HepG2 (cell line): ENCODE results near the gene CROCC. TPM values are rescaled to one million over a fixed set of nuclear protein-coding genes. Genes with fewer than 3 reads are reported as not detected.
"Not testable (repeated sequence)": the region's sequence is repeated elsewhere in the genome, so short reads cannot be mapped to it uniquely, and the experiment has no call there.

ENCODE experiments used
- ATAC-seq: fragments of 200-7000 bp; cut with Tn5 transposase; 3 replicates; pipeline ENCODE4 v1.9.1; 2020; ENCODE audit warnings: mild to moderate bottlenecking, moderate library complexity
- BruUV-seq: library from RNA; stranded (reverse); fragments of 400-500 nt; replicated peaks from 2 replicates; lab custom pipeline; 2021; lab: Mats Ljungman, UMichigan
- CTCF ChIA-PET: fragments of 300-600 bp; formaldehyde crosslinking; extraction: SDS; loops from one replicate; lab custom pipeline; 2021; ENCODE audit warnings: low total read pairs, inconsistent platforms, low intra/inter-chr PET ratio; lab: Yijun Ruan, JAX
- POLR2A ChIA-PET: fragments of 350-600 bp; sonication (Branson Sonifier 250); formaldehyde crosslinking; loops from one replicate; lab custom pipeline; 2020; ENCODE audit warnings: antibody characterized with exemption, inconsistent platforms; lab: Yijun Ruan, JAX
- DNase-seq: peaks from one replicate; pipeline ENCODE4 v3.0.0-alpha.2; 2015; ENCODE audit warnings: low spot score
- FAIRE-seq: peaks from 3 replicates; lab custom pipeline; 2011; peaks lifted over from hg19 to GRCh38; lab: Jason Lieb, UNC
- H2AFZ ChIP-seq: one replicate; pipeline ENCODE4 v1.6.1; 2011; ENCODE audit warnings: low read length, inconsistent platforms
- H3K27ac ChIP-seq: fragments of 300-600 bp; 3 replicates; pipeline ENCODE4 v1.8.0; 2011; ENCODE audit warnings: mixed run types, mild to moderate bottlenecking, mixed read lengths, low read length, inconsistent platforms; ENCODE audit not compliant: insufficient read depth; ENCODE audit errors: extremely low read length
- H3K27me3 ChIP-seq, 2 experiments: fragments of 200-600 bp in 1 of 2; 2 replicates in 1 of 2; 3 replicates in 1 of 2; pipeline versions ENCODE4 v1.6.0 to v1.8.0; 2011; ENCODE audit warnings: low read length in 2 of 2, mild to moderate bottlenecking in 2 of 2, moderate library complexity in 2 of 2, inconsistent platforms in 1 of 2; ENCODE audit not compliant: insufficient read depth in 2 of 2, control insufficient read depth in 1 of 2
- H3K36me3 ChIP-seq, 2 experiments: fragments of 200-600 bp in 1 of 2; replicated peaks in 1 of 2; 2 replicates in 1 of 2; 3 replicates in 1 of 2; pipeline versions ENCODE4 v1.5.1 to v1.8.0; 2011; ENCODE audit warnings: low read length in 2 of 2, inconsistent platforms in 1 of 2; ENCODE audit not compliant: insufficient read depth in 2 of 2, control insufficient read depth in 1 of 2
- H3K4me1 ChIP-seq: 2 replicates; pipeline ENCODE4 v1.5.1; 2012; ENCODE audit warnings: low read length, inconsistent platforms; ENCODE audit not compliant: insufficient read depth
- H3K4me2 ChIP-seq: 2 replicates; pipeline ENCODE4 v1.6.0; 2011; ENCODE audit warnings: low read depth, low read length, inconsistent platforms
- H3K4me3 ChIP-seq, 3 experiments: fragments of 200-600 bp in 1 of 3; sonication (generic), shearing (Covaris generic) in 1 of 3; replicated peaks in 1 of 3; 2 replicates each; pipeline ENCODE4 v1.5.1; 2011 to 2016; ENCODE audit warnings: low read length in 3 of 3, inconsistent platforms in 2 of 3, low read depth in 2 of 3, mild to moderate bottlenecking in 2 of 3, control low read depth in 1 of 3, mixed read lengths in 1 of 3; ENCODE audit not compliant: insufficient read depth in 1 of 3
- H3K79me2 ChIP-seq: one replicate; pipeline ENCODE4 v1.6.1; 2011; ENCODE audit warnings: low read length, inconsistent platforms; ENCODE audit not compliant: insufficient read depth
- H3K9ac ChIP-seq: 2 replicates; pipeline ENCODE4 v1.6.0; 2011; ENCODE audit warnings: mild to moderate bottlenecking, low read depth, low read length, inconsistent platforms; ENCODE audit not compliant: insufficient read depth
- H3K9me3 ChIP-seq: 2 replicates; pipeline ENCODE4 v1.5.1; 2012; ENCODE audit warnings: mild to moderate bottlenecking, low read length
- H4K20me1 ChIP-seq: 2 replicates; pipeline ENCODE4 v1.6.0; 2011; ENCODE audit warnings: inconsistent platforms, mild to moderate bottlenecking, low read length, moderate library complexity; ENCODE audit not compliant: insufficient read depth
- ELF3 ChIP-seq: IDR thresholded peaks from 2 replicates; pipeline ENCODE4 v1.6.1; 2016; ENCODE audit warnings: missing genetic modification reagents, missing compliant biosample characterization
- HDAC1 ChIP-seq: sonication (generic); formaldehyde crosslinking; IDR thresholded peaks from 2 replicates; pipeline ENCODE4 v1.5.1; 2020; ENCODE audit warnings: mild to moderate bottlenecking, missing genetic modification reagents
- HNRNPLL ChIP-seq: fragments of 200-400 bp; formaldehyde crosslinking; IDR thresholded peaks from 2 replicates; pipeline ENCODE4 v1.6.1; 2017; ENCODE audit warnings: mild to moderate bottlenecking, low read depth, low read length; ENCODE audit not compliant: poor library complexity, severe bottlenecking
- HOXA3 ChIP-seq: sonication (generic); formaldehyde crosslinking; IDR thresholded peaks from 2 replicates; pipeline ENCODE4 v1.5.0; 2020; ENCODE audit warnings: missing genetic modification reagents
- KDM5B ChIP-seq: sonication (generic); formaldehyde crosslinking; IDR thresholded peaks from 2 replicates; pipeline ENCODE4 v1.4.0; 2020; ENCODE audit warnings: missing genetic modification reagents, mild to moderate bottlenecking, borderline replicate concordance
- MTF1 ChIP-seq: sonication (generic); formaldehyde crosslinking; IDR thresholded peaks from 2 replicates; pipeline ENCODE4 v1.5.0; 2020; ENCODE audit warnings: missing genetic modification reagents
- NR2F1 ChIP-seq, 2 experiments: fragments of 450-650 bp in 1 of 2; formaldehyde crosslinking in 1 of 2; IDR thresholded peaks; 2 replicates each; pipeline versions ENCODE4 v1.5.0 to v1.6.1; 2016 to 2020; ENCODE audit warnings: mild to moderate bottlenecking in 1 of 2, missing compliant biosample characterization in 1 of 2, missing genetic modification reagents in 1 of 2, moderate library complexity in 1 of 2
- PITX1 ChIP-seq: sonication (generic); formaldehyde crosslinking; IDR thresholded peaks from 2 replicates; pipeline ENCODE4 v1.5.1; 2020; ENCODE audit warnings: mild to moderate bottlenecking, missing genetic modification reagents
- POLR2A ChIP-seq, 2 experiments: IDR thresholded peaks; 2 replicates each; pipeline ENCODE4 v1.6.1; 2011; ENCODE audit warnings: low read depth in 2 of 2, low read length in 2 of 2, mild to moderate bottlenecking in 1 of 2, moderate library complexity in 1 of 2; ENCODE audit not compliant: insufficient read depth in 1 of 2
- SALL1 ChIP-seq: sonication (generic); formaldehyde crosslinking; IDR thresholded peaks from 2 replicates; pipeline ENCODE4 v1.8.0; 2022; ENCODE audit warnings: mild to moderate bottlenecking, missing genetic modification reagents
- SOX13 ChIP-seq, 3 experiments: fragments of 450-650 bp in 1 of 3; sonication (generic) in 1 of 3; formaldehyde crosslinking in 1 of 3; IDR thresholded peaks in 2 of 3; conservative IDR thresholded peaks in 1 of 3; 2 replicates each; pipeline versions ENCODE4 v1.5.0 to v1.6.1; 2016 to 2020; ENCODE audit warnings: antibody characterized with exemption in 1 of 3, mild to moderate bottlenecking in 1 of 3, missing compliant biosample characterization in 1 of 3, missing genetic modification reagents in 1 of 3, moderate library complexity in 1 of 3
- TFDP1 ChIP-seq: IDR thresholded peaks from 2 replicates; pipeline ENCODE4 v1.6.1; 2016; ENCODE audit warnings: missing compliant biosample characterization, missing genetic modification reagents, borderline replicate concordance
- ZBTB10 ChIP-seq: sonication (generic); formaldehyde crosslinking; IDR thresholded peaks from 2 replicates; pipeline ENCODE4 v1.4.0; 2020; ENCODE audit warnings: missing genetic modification reagents, borderline replicate concordance
- WGBS: methylation state at CpG from one replicate; pipeline ENCODE4 v1.1.6; 2017; ENCODE audit warnings: low lambda C conversion rate; 5-methylcytosine and 5-hydroxymethylcytosine counted together
- in situ Hi-C: cut with HindIII; loops from 2 replicates; pipeline ENCODE4 v1.10.0; 2017; ENCODE audit warnings: low pct_unique_long_range_greater_than_20kb; ENCODE audit not compliant: extremely low pct_ligation_motif_present
- intact Hi-C: fragments of 100-400 bp; cut with micrococcal nuclease; formaldehyde crosslinking; loops from one replicate; pipeline ENCODE4 v1.10.0; 2022; ENCODE audit not compliant: unreplicated experiment
- polyA plus RNA-seq, 8 experiments: library from polyadenylated mRNA; depleted of rRNA in 3 of 8; stranded (reverse) in 7 of 8; unstranded in 1 of 8; fragments of >200 nt; fragmentation: Illumina TruSeq in 4 of 8; extraction: Trizol in 4 of 8; gene quantifications; 2 replicates each; pipeline versions ENCODE4 v1.2.1 to v1.2.3, GENCODE V29; 2011 to 2016; ENCODE audit warnings: low read depth in 4 of 8, missing spikeins in 1 of 8, mixed read lengths in 1 of 8; ENCODE audit not compliant: insufficient read depth in 1 of 8
- total RNA-seq, 5 experiments: library from RNA; depleted of rRNA; stranded (reverse); fragments of >200 nt; fragmentation: Illumina TruSeq; extraction: Trizol; gene quantifications; 2 replicates each; pipeline ENCODE4 v1.2.3, GENCODE V29; 2016; ENCODE audit warnings: low read depth in 1 of 5

Gene CROCC
- total and polyA plus RNA-seq, 2 of the 13 experiments (the other 11 are each of a cell fraction or from before 2014, with no cell fraction given): 7.8 to 15.5 TPM

- TF ChIP-seq SALL1 (CRISPR knock-in tag): peak; percentile 12; the same call in 1 of the 2 replicates
Observed at GRCh38 chr1:16895598-16896315, 26.0 kb upstream of the CROCC start, which contains the start of gene RNU1-2 (continued).

GRCh38 chr1:16896316-16897055 lies 25.2 kb upstream of the CROCC start:
- peak; percentile 50 for DNase-seq
- in situ Hi-C loops; FAIRE-seq; H3K79me2 ChIP-seq; CTCF ChIA-PET; H2AFZ ChIP-seq; H3K9me3 ChIP-seq; H4K20me1 ChIP-seq; H3K27me3 ChIP-seq; intact Hi-C loops; H3K36me3 ChIP-seq; TF ChIP-seq SOX13 (IDR thresholded peaks at IDR 0.05): not testable (repeated sequence)
- BruUV-seq: TSS peak; percentile 100
- Histone ChIP-seq H3K9ac (peak overlapping the region; percentile 67), H3K4me2 (peak overlapping the region; percentile 80), H3K4me3 (peak overlapping the region; percentile 41 to 73 (median 47); a peak in 5 of 6 replicates), H3K27ac (peak overlapping the region; percentile 67), H3K4me1 (peaks cover 15% of the 10 kb centered on the region)
- ATAC-seq: peak; percentile 19; the same call in 2 of the 3 replicates
- 2% methylated on average over 23 of the region's 24 CpGs for WGBS
- POLR2A ChIA-PET: interaction anchor here (0.6 to 1.6 kb wide), 6 partner anchors 8 to 383 kb away, joined by 3 to 42 read pairs (median 4); partner anchors contain the start of gene RNU1-1
- TF ChIP-seq SOX13 (CRISPR knock-in tag; conservative IDR thresholded peaks at IDR 0.05 in 1 of 2, IDR thresholded peaks at IDR 0.05 in 1 of 2): 0 out of 4 replicates have a peak, but pooled peaks of 1 of the 2 experiments have one; percentile 34
- TF ChIP-seq KDM5B (CRISPR knock-in tag): peak; percentile 24; the same call in 1 of the 2 replicates
- peak; percentile 15; the same call in 1 of the 2 replicates for TF ChIP-seq MTF1 (CRISPR knock-in tag)
- TF ChIP-seq HNRNPLL: peak; percentile 29
- TF ChIP-seq HDAC1 (CRISPR knock-in tag): 0 out of 2 replicates have a peak, but pooled peaks have one; percentile 17
- 0 out of 4 replicates have a peak, but pooled peaks of 1 of the 2 experiments have one; percentile 4 for TF ChIP-seq NR2F1 (CRISPR knock-in tag; IDR thresholded peaks at IDR 0.05)
- TF ChIP-seq PITX1 (CRISPR knock-in tag): 0 out of 2 replicates have a peak, but pooled peaks have one; percentile 18
- 0 out of 2 replicates have a peak, but pooled peaks have one; percentile 15 for TF ChIP-seq ZBTB10 (CRISPR knock-in tag)
- TF ChIP-seq HOXA3 (CRISPR knock-in tag): 0 out of 2 replicates have a peak, but pooled peaks have one; percentile 3
- peak in 1 of 2 experiments; percentile 88; a peak in 2 of 4 replicates for TF ChIP-seq POLR2A (IDR thresholded peaks at IDR 0.05; ENCODE audit: insufficient read depth in 1 of 2, low read depth in 2 of 2, low read length in 2 of 2)
- peak; percentile 20; the same call in 1 of the 2 replicates for TF ChIP-seq ELF3 (CRISPR knock-in tag)
- TF ChIP-seq TFDP1 (CRISPR knock-in tag): peak; percentile 32; the same call in 1 of the 2 replicates
